ENCODE measurements around the gene SIL1. TPM values are rescaled to one million over a fixed set of nuclear protein-coding genes. Genes with fewer than 3 reads are reported as not detected.
"Not testable (repeated sequence)": the region's sequence is repeated elsewhere in the genome, so short reads cannot be mapped to it uniquely, and the experiment has no call there.

The SIL1 gene
- total RNA-seq: 10 to 100 TPM; 13.5 to 15.8 TPM

- H3K9me3 Mint-ChIP-seq: no peaks in the 10 kb centered on the region
- POLR2A ChIA-PET: interaction anchor here (0.6 to 1.9 kb wide), 10 partner anchors 8 to 623 kb away, joined by 3 to 7 read pairs (median 4); partner anchors contain the start of genes HSPA9 and UBE2D2
- H3K27ac Mint-ChIP-seq: peak within 1 kb of the TSS; percentile 86
- H3K27me3 Mint-ChIP-seq: peaks cover 8% of the 10 kb centered on the region
- peaks cover 7% of the 10 kb centered on the region for H3K36me3 Mint-ChIP-seq
- H3K4me3 Mint-ChIP-seq: peak within 1 kb of the TSS; percentile 92
- ATAC-seq (ENCODE audit: low read depth) (peak; percentile 100), DNase-seq (peak; percentile 95)
- H3K4me1 Mint-ChIP-seq: peaks cover 18% of the 10 kb centered on the region
Observed at GRCh38 chr5:139197710-139198669, at the start of gene SIL1. TSS of gene SIL1 (minus strand) at chr5:139198368. CDS start at chr5:139127843, 70,525 bp downstream.

DNA sequence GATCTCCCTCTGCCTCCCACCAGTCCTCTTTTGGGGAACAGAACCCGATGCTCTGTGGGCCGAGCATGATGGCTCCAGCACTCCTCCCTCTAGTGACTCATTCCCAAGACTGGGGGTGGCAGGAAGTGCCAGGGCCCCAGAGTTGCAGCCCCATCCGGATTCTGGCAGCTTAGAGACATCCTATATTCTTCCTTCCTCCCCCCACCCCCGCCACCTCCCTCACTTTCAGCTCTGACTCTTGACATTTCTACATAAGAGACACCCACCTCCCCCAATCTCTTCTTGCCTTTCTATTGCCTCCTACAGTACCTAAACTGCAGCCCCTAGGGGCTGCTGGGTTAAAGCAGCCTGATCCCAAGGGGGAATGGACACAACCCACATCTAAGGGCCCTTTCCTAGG, 48.2 kb upstream of the SIL1 start:
- ATAC-seq (ENCODE audit: low read depth) (peak; percentile 90), DNase-seq (peak; percentile 31)
- POLR2A ChIA-PET: no interaction called here
- no peaks in the 10 kb centered on the region for H3K36me3 Mint-ChIP-seq
- peak overlapping the region; percentile 19 for H3K4me3 Mint-ChIP-seq
- H3K27ac Mint-ChIP-seq: peak overlapping the region; percentile 50
- peaks cover 11% of the 10 kb centered on the region for H3K4me1 Mint-ChIP-seq
- peaks cover 2% of the 10 kb centered on the region for H3K27me3 Mint-ChIP-seq
- H3K9me3 Mint-ChIP-seq: no peaks in the 10 kb centered on the region

- POLR2A ChIA-PET: no interaction called here
- no peak overlapping the region for H3K27ac Mint-ChIP-seq
- no peak overlapping the region for H3K4me3 Mint-ChIP-seq
- no peak for DNase-seq
- ATAC-seq (ENCODE audit: low read depth): no peak
- H3K36me3 Mint-ChIP-seq: no peaks in the 10 kb centered on the region
- no peaks in the 10 kb centered on the region for H3K9me3 Mint-ChIP-seq
- H3K27me3 Mint-ChIP-seq: peaks cover 7% of the 10 kb centered on the region
- peaks cover 9% of the 10 kb centered on the region for H3K4me1 Mint-ChIP-seq
Observed at GRCh38 chr5:139245637-139246339, 47.6 kb upstream of the SIL1 start.

DNA sequence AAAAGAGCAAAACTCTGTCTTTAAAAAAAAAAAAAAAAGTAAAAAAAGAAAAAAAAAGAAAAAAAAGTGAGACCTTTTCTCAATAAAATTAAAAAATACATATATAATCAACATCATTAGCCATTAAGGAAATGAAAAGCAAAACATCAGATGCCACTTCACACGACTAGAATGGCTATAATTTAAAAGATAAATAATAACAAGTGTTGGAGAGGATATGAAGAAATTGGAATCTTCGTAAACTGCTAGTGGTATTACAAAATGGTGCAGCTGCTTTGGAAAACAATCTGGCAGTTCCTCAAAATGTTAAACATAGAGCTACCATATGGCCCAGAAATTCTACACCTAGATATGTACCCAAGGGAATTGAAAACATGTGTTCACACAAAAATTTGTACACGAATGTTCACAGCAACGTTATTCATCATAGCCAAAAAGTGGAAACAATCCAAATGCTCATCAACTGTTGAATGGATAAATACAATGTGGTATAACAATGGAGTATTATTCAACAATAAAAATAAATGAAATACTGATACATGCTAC, 45.3 kb upstream of the SIL1 start:
- DNase-seq (no peak), ATAC-seq (ENCODE audit: low read depth) (no peak)
- POLR2A ChIA-PET: interaction anchor here (0.7 kb wide), 1 partner anchor 12 kb away, joined by 3 read pairs; no protein-coding TSS in a partner anchor
- H3K4me1 Mint-ChIP-seq: peaks cover 9% of the 10 kb centered on the region
- no peaks in the 10 kb centered on the region for H3K9me3 Mint-ChIP-seq
- H3K36me3 Mint-ChIP-seq: no peaks in the 10 kb centered on the region
- H3K27ac Mint-ChIP-seq: no peak overlapping the region
- H3K4me3 Mint-ChIP-seq: no peak overlapping the region
- H3K27me3 Mint-ChIP-seq: peaks cover 16% of the 10 kb centered on the region

DNA sequence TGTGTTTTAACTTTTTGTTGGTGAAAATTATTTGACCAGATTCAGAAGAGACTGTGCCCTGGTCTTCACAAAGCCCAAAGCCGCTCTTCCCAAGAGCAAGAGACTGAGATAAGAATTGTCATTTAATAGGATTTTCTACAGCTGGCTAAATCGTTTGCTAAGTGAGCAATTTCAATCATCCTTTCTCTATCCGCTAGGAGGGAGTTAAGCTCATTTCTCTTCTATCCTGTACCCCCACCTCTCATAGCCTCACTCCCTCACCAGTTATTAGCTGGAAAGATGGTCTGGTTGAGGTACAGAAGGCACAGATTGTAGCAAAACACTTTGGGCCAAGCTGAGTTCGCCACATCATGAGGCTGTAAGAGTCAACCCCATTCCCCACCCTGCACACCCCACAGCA, 43.0 kb upstream of the SIL1 start:
- no peaks in the 10 kb centered on the region for H3K36me3 Mint-ChIP-seq
- POLR2A ChIA-PET: no interaction called here
- DNase-seq (no peak), ATAC-seq (ENCODE audit: low read depth) (no peak)
- H3K4me1 Mint-ChIP-seq: no peaks in the 10 kb centered on the region
- H3K27me3 Mint-ChIP-seq: peaks cover 16% of the 10 kb centered on the region
- H3K9me3 Mint-ChIP-seq: no peaks in the 10 kb centered on the region
- no peak overlapping the region for H3K4me3 Mint-ChIP-seq
- H3K27ac Mint-ChIP-seq: no peak overlapping the region

DNA sequence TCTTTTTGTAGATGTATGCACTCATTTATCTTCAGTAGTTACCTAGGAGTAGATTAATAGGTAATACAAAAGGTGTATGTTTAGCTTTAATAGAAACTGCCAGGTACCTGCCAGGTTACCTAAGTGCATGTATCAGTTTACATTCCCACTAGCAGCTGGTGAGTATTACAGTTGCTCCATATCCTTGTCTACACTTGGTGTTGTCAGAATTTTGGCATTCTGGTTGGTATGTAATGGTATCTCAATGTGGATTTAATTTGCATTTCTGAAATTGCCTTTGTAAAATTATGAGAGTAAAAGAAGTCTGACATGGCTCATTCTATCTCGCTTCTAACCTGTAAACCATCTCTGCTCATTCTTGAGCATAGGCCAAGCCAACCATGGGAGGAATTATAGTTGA, 38.3 kb upstream of the SIL1 start:
- H3K9me3 Mint-ChIP-seq: no peaks in the 10 kb centered on the region
- no peak overlapping the region for H3K27ac Mint-ChIP-seq
- no peak for ATAC-seq (ENCODE audit: low read depth)
- H3K27me3 Mint-ChIP-seq: peaks cover 15% of the 10 kb centered on the region
- H3K4me1 Mint-ChIP-seq: no peaks in the 10 kb centered on the region
- H3K4me3 Mint-ChIP-seq: no peak overlapping the region
- POLR2A ChIA-PET: no interaction called here
- DNase-seq: no peak
- H3K36me3 Mint-ChIP-seq: no peaks in the 10 kb centered on the region

DNA sequence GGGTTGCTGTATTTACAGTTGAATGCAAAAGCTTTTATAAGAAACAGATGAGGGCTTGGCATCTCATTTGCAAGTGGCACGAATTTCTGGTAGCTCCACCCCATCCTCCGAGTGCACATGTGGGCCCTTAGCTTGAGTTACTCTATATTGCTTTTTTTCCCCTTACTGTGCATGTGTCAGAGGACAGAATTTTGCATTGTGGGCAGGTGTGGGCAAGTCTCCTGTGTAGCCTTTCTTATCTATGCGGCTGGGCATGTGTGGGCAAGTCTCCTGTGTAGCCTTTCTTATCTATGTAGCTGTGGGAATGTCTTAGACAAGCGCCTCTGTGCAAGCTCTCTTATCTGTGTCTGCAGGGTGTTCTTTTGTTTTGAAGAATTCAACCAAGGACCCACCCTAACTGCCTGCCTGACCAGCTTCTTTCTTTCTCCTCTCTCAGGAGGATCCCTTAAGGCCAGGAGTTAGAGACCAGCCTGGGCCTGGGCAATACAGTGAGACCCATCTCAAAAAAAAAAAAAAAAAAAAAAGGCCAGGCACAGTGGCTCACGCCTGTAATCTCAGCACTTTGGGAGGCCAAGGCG, 34.1 kb upstream of the SIL1 start:
- H3K4me3 Mint-ChIP-seq: no peak overlapping the region
- peaks cover 8% of the 10 kb centered on the region for H3K27me3 Mint-ChIP-seq
- H3K4me1 Mint-ChIP-seq: no peaks in the 10 kb centered on the region
- H3K27ac Mint-ChIP-seq: no peak overlapping the region
- H3K9me3 Mint-ChIP-seq: no peaks in the 10 kb centered on the region
- POLR2A ChIA-PET: no interaction called here
- ATAC-seq (ENCODE audit: low read depth): no peak
- H3K36me3 Mint-ChIP-seq: no peaks in the 10 kb centered on the region
- DNase-seq: no peak

- POLR2A ChIA-PET: no interaction called here
- Mint-ChIP-seq H3K4me3 (no peak overlapping the region), H3K27me3 (peaks cover 10% of the 10 kb centered on the region), H3K27ac (no peak overlapping the region), H3K9me3 (no peaks in the 10 kb centered on the region), H3K36me3 (no peaks in the 10 kb centered on the region), H3K4me1 (no peaks in the 10 kb centered on the region)
- ATAC-seq (ENCODE audit: low read depth): no peak
- DNase-seq: no peak
Observed at GRCh38 chr5:139228201-139228803, 30.1 kb upstream of the SIL1 start.

GRCh38 chr5:139226131-139226530, 28.0 kb upstream of the SIL1 start:
- no peak for ATAC-seq (ENCODE audit: low read depth)
- Mint-ChIP-seq H3K4me1 (no peaks in the 10 kb centered on the region), H3K36me3 (no peaks in the 10 kb centered on the region), H3K4me3 (no peak overlapping the region), H3K9me3 (no peaks in the 10 kb centered on the region), H3K27me3 (peaks cover 14% of the 10 kb centered on the region), H3K27ac (no peak overlapping the region)
- no peak for DNase-seq
- POLR2A ChIA-PET: no interaction called here

DNA sequence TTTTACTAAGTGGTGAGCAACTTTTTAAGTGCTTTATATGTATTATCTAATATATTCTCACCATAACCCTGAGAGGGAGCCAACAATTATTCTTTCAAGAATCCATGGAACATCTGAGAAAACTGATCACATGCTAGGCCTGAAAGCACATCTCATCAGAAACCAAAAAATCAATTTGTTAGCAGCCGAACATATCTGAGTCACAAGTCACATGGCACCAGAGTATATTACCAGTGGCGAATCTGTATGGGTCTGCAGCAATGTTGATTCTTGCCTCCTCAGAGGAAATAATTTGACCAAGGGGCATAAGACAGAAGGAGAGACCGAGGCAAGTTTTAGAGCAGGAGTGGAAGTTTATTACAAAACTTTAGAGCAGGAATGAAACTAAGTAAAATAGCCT, 25.3 kb upstream of the SIL1 start:
- Mint-ChIP-seq H3K36me3 (no peaks in the 10 kb centered on the region), H3K4me3 (no peak overlapping the region), H3K27me3 (peaks cover 6% of the 10 kb centered on the region), H3K4me1 (no peaks in the 10 kb centered on the region), H3K27ac (no peak overlapping the region), H3K9me3 (peaks cover 4% of the 10 kb centered on the region)
- POLR2A ChIA-PET: no interaction called here
- ATAC-seq (ENCODE audit: low read depth) (no peak), DNase-seq (no peak)

DNA sequence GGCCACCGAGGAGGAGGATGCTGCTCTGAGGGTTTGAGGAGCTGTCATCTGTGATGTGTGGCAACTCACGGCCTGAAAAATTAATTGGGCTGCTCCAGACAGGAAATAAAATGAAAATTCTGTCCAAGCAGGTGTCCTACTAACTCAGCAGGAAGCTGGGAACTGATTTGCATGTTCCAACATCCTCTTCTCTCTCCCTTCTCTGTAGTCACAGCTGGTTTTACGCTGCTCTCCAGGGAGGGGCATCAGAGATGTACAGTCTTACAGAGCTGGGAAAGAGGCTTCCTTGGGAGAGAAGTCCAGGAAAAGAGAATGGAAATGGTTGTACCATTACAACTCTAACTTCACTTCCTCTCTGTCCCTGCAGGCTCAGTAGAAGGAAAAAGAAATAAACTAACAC, 24.2 kb upstream of the SIL1 start:
- Mint-ChIP-seq H3K27me3 (peaks cover 6% of the 10 kb centered on the region), H3K27ac (no peak overlapping the region), H3K4me1 (no peaks in the 10 kb centered on the region), H3K4me3 (no peak overlapping the region), H3K36me3 (no peaks in the 10 kb centered on the region), H3K9me3 (peaks cover 4% of the 10 kb centered on the region)
- ATAC-seq (ENCODE audit: low read depth) (no peak), DNase-seq (no peak)
- POLR2A ChIA-PET: no interaction called here

DNA sequence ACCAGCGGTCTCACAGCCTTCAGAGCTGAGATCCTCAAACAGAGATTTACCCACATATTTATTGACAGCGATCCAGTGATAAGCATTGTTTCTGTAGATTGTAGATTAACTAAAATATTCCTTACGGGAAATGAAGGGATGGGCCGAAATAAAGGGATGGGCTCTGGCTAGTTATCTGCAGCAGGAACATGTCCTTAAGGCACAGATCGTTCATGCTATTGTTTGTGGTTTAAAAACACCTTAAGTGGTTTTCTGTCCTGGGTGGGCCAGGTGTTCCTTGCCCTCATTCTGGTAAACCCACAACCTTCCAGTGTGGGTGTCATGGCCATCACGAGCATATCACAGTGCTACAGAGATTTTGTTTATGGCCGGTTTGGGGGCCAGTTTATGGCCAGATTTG, 19.9 kb upstream of the SIL1 start:
- POLR2A ChIA-PET; ATAC-seq (ENCODE audit: low read depth); DNase-seq; H3K36me3 Mint-ChIP-seq; H3K27ac Mint-ChIP-seq; H3K9me3 Mint-ChIP-seq; H3K4me3 Mint-ChIP-seq; H3K4me1 Mint-ChIP-seq; H3K27me3 Mint-ChIP-seq: not testable (repeated sequence)
